GM13977 (cell line): ENCODE results near the gene OR7G2.

ENCODE experiments used
- DNase-seq: peaks from one replicate; pipeline ENCODE4 v3.0.0; 2012; ENCODE audit warnings: low spot score
- CTCF ChIP-seq: IDR thresholded peaks from 2 replicates; pipeline ENCODE4 v1.5.1; 2012; ENCODE audit warnings: mild to moderate bottlenecking, control low read depth; ENCODE audit not compliant: insufficient read depth; ENCODE audit errors: extremely low read depth, missing control alignments
- in situ Hi-C: fragments of 300-500 bp; cut with MboI; formaldehyde crosslinking; loops from one replicate; pipeline ENCODE4 v1.12.0; 2022; ENCODE audit warnings: low sequenced_read_pairs, low pct_unique_long_range_greater_than_20kb, mixed read lengths, inconsistent platforms; ENCODE audit not compliant: unreplicated experiment

The OR7G2 gene

GRCh38 chr19:9107375-9107774, at the start of gene OR7G2:
OR7G2 (minus strand) TSS chr19:9107475; CDS start chr19:9103243, 4,232 bp downstream.
- no peak for TF ChIP-seq CTCF
- in situ Hi-C loops: no loop called here
- no peak for DNase-seq

- in situ Hi-C loops: no loop called here
- no peak for TF ChIP-seq CTCF
- no peak for DNase-seq
Measured at GRCh38 chr19:9156304-9156703, 49.0 kb upstream of the OR7G2 start.

- no peak for TF ChIP-seq CTCF
- DNase-seq: no peak
- in situ Hi-C loops: no loop called here
Measured at GRCh38 chr19:9155591-9155990, 48.3 kb upstream of the OR7G2 start.

GRCh38 chr19:9151367-9151766, 44.1 kb upstream of the OR7G2 start:
- in situ Hi-C loops: no loop called here
- TF ChIP-seq CTCF: no peak
- DNase-seq: no peak

- no peak for TF ChIP-seq CTCF
- in situ Hi-C loops: no loop called here
- DNase-seq: no peak
Measured at GRCh38 chr19:9150650-9151049, 43.4 kb upstream of the OR7G2 start.

- DNase-seq: no peak
- in situ Hi-C loops: loop anchor here (25.0 kb wide), 2 partner anchors 462 to 637 kb away; partner anchors contain the start of gene ZNF561
- TF ChIP-seq CTCF: no peak
Measured at GRCh38 chr19:9149997-9150396, 42.7 kb upstream of the OR7G2 start.

GRCh38 chr19:9148697-9149096, 41.4 kb upstream of the OR7G2 start:
- in situ Hi-C loops: loop anchor here (25.0 kb wide), 2 partner anchors 464 to 639 kb away; partner anchors contain the start of gene ZNF561
- no peak for TF ChIP-seq CTCF
- no peak for DNase-seq
